Fibroblast of gingiva (primary cell): ENCODE results near the gene LNX2.
"Not testable (repeated sequence)": the region's sequence is repeated elsewhere in the genome, so short reads cannot be mapped to it uniquely, and the experiment has no call there.

Source experiments
- DNase-seq: peaks from one replicate; pipeline ENCODE4 v3.0.0-alpha.2; 2011; ENCODE audit warnings: low read depth

The LNX2 gene

DNA sequence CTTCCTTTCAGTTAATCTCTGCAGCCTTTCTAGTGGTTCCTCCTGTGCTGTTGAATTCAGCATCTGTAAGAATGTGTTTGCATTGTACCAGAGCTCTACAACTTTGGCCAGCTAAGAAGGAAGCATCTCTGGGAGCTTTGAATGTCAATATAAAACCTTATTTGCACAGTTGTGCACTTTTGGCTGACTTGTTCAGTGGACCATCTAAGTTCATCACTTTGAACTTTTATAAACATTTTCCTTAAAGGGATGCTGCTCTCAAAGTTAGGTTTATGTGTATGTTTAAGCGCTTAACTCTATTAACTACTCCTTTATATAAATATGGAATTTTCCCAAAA lies 16.9 kb upstream of the LNX2 start:
- no peak for DNase-seq

- no peak for DNase-seq
Measured at GRCh38 chr13:27636589-27637288, 16.4 kb upstream of the LNX2 start.

DNA sequence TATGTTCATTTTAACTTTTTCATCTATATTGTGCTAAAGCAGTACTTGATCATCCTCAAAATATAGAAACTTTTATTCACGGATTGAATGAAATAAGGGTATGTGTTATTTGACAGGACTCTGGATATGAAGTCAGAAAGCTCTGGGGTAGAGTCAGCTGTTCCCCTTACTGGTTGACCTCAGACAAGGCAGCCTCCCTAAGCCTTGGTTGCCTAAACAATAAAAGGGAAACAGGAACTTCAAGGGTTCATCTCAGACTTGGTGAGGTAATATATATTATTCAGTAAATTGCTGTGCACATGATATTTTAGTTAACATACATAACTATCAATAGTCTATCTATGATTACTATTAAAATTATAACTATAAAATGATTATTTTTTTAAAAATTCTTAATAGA lies 14.9 kb upstream of the LNX2 start:
- DNase-seq: no peak

DNA sequence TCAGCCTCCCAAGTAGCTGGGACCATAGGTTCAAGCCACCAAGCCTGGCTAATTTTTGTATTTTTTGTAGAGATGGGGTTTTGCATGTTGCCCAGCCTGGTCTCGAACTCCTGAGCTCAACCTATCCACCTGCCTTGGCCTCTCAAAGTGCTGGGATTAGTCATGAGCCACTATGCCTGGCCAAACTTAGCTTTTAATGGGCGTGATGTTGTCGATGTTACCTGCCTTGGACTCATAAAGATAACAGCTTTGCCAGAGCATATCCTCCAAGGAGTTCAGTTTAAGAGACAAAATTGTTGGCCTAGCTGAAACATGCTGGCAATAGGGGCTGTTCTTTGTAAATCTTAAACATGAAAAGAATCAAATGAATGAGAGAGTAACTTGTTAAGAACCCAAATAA lies 14.5 kb upstream of the LNX2 start:
- DNase-seq: no peak

- DNase-seq: no peak
Measured at GRCh38 chr13:27634231-27634630, 13.9 kb upstream of the LNX2 start.

GRCh38 chr13:27632648-27633047 lies 12.3 kb upstream of the LNX2 start:
- no peak for DNase-seq

DNA sequence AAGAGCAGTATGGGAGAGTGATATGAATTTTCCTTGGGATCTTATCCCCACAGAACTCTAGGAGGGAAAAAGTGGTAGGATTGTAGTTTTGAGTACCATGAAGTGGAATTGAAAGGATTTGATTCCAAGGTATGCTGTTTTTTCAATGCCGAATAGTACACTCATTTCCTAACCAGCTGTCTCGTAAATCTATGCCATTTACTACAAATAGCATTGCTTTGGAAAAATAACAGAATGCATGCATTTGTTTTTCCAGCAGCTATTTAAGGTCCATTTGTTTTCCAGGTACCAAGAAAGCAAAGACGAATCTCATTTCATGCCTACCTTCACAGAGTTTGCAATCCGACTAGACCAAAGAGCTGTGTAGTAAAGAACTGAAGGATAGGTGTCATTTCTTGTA lies 11.9 kb upstream of the LNX2 start:
- DNase-seq: no peak

DNA sequence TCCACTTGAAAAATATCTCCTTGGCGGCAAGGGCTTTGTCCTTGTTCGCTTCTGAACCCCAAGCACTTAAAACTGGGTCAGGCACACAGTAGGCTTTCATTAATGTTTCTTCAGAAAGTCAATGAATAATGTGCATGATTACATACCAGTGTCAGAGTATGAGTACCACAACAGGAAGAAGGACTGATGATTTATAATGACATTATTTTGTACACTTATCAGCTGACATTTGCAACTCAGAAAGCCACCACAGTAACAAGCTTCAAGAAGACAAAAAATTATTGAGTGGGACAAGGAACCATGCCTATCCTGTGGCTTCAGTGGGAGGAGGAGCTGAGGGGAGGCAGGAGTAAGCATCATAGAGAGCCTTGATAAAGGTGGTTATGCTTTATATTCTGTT lies 11.3 kb upstream of the LNX2 start:
- no peak for DNase-seq

DNA sequence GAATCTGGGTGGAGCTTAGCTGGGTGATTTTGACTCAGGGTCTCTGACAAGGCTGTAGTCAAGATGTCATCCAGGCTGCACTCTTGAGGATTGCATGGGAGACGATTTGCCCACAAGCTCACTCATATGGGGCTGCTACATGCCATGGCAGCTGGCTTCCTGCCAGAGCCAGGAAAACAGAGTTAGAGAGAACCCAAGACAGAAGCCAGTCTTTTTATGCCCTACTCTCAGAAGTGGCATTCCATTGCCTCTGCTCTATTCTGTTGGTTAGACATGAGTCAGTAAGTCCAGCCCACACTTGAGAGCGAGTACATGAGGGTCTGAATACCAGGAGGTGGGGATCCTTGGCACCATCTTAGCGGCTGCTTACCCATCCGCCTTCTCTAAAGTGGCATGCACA lies 10.8 kb upstream of the LNX2 start:
- no peak for DNase-seq

GRCh38 chr13:27628766-27629165 lies 8.4 kb upstream of the LNX2 start:
- DNase-seq: not testable (repeated sequence)

GRCh38 chr13:27628081-27628480 lies 7.8 kb upstream of the LNX2 start:
- no peak for DNase-seq

DNA sequence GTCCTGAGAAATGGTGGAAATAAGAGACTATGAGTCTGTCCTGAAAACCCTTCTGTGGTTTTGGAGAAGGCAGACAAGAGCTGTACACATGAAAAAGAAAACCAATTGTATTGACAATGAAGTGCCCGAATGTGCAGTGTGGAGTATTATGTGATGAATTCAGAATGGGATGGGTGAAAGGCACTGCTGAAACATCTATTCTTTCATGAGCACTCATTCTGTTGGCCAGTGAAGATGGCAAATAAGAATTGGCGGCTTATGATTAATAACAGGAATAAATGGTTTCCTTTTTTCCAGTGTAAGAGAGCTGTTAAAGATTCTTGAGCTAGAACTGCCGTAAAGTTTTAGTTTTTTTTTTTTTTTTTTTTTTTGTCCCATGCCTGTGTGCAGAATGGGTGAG lies 7.1 kb upstream of the LNX2 start:
- no peak for DNase-seq

- no peak for DNase-seq
Measured at GRCh38 chr13:27625839-27626238, 5.5 kb upstream of the LNX2 start.

- DNase-seq: no peak
Measured at GRCh38 chr13:27624071-27624470, 3.7 kb upstream of the LNX2 start.

DNA sequence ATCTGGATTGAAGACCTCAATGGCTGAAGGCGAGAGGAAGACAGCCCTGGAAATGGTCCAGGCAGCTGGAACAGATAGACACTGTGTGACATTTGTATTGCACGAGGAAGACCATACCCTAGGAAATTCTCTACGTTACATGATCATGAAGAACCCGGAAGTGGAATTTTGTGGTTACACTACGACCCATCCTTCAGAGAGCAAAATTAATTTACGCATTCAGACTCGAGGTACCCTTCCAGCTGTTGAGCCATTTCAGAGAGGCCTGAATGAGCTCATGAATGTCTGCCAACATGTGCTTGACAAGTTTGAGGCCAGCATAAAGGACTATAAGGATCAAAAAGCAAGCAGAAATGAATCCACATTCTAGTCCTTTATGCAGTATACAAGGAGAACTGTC lies 2.6 kb upstream of the LNX2 start:
- no peak for DNase-seq

- DNase-seq: no peak
Measured at GRCh38 chr13:27622102-27622820, 1.9 kb upstream of the LNX2 start.

DNA sequence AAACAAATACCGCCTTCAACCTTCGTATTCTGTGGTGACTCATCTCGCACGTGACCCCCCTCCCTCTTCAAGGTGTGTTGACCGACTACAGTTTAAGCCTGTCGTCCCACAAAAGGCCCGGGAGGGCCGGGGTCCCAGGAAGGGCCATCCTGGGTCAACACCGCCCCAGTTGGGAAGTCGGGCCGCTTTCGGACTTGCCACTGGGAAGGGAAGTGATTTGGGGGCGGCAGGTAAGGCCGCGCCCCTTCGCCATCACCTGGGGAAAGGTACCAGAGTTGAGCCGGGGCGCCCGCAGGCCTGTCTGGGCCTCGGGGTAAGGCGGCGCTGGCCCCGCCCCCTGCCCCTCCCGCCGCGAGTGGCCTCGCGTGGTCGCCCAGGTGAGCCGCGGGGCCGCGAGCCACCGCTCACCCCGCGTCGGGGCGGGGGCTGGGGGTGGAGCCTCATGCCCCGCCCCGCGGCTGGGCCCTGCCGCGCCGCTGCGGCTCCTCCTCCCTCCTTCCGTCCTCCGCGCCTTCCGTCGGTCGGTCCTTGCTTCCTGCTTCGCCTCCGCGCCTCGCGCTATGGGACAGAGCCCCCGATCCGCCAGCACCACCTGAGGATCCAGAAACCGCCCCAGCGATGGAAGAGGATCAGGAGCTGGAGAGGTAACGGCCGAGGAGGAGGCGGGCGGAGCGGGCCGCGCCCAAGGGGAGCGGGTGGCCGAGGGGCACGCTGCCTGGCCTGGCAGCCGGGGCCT lies 1.2 kb upstream of the LNX2 start, which contains the start of gene POLR1D:
Gene POLR1D, plus strand, starts transcription at position 527 of the 736 bp plus-strand sequence. Its CDS starts 92 bp downstream, at position 619.
- DNase-seq: peak; percentile 69

DNA sequence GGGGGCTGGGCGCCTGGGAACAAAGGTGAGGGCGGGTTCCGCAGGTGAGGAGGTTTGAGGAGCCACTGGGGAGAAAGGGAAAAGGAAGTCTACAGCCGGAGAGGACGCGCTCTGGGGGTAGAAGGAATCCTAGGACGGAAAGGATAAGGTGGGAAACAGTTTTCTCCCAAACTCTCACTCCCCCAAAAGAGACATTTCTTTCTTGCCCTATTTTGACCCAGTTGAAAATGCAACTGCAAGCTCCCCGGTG lies 712 bp upstream of the LNX2 start:
- DNase-seq: no peak

- DNase-seq: peak; percentile 20
Measured at GRCh38 chr13:27619728-27620376, 477 bp downstream of the LNX2 start.

DNA sequence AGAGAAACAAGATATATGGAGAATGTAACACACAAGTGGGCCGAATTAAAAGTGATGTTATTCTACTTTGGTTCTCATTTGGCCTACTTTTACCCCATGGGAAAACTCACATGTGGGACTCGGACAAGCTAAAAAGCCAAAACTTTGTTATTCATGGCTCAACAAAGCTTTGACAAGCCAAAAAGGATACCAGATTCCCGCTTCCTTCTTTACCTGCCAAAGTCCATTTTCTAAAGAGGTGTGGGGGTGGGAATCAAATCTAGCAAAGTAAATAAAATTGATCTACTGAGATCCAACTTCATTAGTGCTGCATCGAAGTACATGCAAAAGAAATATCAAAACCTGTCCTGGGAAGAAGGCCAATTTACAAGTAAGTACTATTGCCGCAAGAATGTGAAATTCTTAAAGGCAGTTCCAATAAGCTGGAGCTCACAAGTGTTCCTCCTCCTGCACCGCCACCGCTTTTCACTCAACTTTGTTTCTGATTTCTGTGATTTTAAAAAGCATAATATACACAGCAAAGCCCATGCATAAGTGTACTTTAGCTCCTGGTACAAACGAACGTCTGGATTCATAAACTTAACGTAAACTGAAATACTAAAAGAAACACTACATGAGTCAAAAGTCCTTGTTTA lies 1.1 kb downstream of the LNX2 start:
- peak; percentile 38 for DNase-seq

- no peak for DNase-seq
Measured at GRCh38 chr13:27617881-27618321, 2.4 kb downstream of the LNX2 start.

DNA sequence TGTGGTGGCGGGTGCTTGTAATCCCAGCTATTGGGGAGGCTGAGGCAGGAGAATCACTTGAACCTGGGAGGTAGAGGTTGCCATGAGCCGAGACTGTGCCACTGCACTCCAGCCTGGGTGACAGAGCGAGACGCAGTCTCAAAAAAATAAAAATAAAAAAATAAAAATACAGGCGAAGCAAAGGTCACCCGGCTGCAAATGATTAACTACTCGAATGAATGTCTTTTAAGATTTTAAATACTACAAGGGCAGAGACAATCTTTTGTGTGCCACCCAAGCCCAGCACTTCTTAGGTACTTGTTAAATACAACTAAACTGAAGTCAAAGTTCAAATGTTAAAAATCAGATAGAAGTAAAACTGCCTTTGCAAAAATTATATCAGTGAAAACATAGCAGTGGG lies 6.7 kb downstream of the LNX2 start:
- no peak for DNase-seq
